Ramos (cell line): ENCODE measurements around the gene CELF4.

Source experiments
- in situ Hi-C: fragments of 300-500 bp; cut with MboI; formaldehyde crosslinking; loops from one replicate; pipeline ENCODE4 v1.14.3; 2022; ENCODE audit warnings: low sequenced_read_pairs; ENCODE audit not compliant: unreplicated experiment

The CELF4 gene

DNA sequence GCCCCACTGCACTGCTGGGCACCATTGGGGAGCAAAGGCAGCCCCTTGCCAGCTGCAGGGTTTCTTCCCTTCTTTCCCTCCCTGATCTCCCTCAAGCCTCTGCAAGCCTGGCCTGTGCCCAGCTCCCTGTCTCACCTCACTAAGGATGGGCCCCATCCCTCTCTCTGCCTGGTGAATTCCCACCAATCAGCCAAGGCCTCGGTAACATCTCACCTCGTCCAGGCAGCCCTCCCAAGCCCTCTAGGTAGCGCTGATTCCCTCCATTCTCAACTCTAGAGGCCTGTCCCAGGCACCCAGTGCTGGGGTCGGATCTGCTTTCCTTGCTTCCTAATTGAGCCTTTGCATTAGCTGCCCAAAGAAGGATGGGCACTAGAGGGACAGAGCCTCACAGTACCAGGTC is 63.0 kb downstream of the CELF4 start:
- in situ Hi-C loops, result no loop called here

GRCh38 chr18:37502036-37502435 is 63.6 kb downstream of the CELF4 start:
- in situ Hi-C loops, result no loop called here

DNA sequence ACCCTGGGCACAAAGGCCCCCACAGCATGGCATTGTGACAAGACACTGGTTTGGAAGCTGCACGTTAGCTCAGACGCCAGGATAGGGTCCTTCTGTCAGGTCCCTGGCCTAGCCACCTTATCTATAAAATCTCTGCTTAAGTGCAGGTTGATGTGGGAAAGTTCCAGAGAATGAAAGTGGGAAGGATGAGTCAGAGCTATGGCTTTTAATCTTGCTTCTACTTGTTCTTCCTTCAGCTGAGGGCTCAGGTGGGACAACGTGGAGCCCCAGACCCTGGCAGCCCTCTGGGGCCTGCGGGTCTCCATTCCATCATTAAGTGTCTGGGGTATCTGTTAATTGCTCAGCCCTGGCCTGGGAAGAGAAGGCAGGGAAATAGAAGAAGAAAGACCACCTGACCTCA is 64.5 kb downstream of the CELF4 start:
- in situ Hi-C loops, result no loop called here

GRCh38 chr18:37499913-37500312 is 65.7 kb downstream of the CELF4 start:
- in situ Hi-C loops, result no loop called here

DNA sequence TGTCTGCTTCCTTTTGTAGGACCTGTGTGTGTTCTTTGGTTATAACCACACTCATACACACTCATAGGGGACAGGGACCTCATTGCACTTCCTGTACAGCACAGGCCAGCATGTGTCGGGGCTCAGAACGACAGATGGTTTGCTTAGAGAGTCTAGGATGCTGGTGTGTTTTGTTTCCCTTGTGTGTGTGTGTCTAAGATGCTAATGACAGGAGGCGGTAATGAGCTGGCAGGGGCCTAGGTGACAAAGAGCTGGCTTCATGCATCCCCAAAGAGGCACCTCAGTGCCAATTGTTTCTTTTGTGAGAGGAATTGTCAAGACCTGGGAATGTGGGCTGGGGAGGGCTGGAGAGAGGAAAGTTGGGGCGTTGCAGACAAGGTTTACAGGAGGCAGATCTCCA is 66.6 kb downstream of the CELF4 start:
- in situ Hi-C loops, result no loop called here

DNA sequence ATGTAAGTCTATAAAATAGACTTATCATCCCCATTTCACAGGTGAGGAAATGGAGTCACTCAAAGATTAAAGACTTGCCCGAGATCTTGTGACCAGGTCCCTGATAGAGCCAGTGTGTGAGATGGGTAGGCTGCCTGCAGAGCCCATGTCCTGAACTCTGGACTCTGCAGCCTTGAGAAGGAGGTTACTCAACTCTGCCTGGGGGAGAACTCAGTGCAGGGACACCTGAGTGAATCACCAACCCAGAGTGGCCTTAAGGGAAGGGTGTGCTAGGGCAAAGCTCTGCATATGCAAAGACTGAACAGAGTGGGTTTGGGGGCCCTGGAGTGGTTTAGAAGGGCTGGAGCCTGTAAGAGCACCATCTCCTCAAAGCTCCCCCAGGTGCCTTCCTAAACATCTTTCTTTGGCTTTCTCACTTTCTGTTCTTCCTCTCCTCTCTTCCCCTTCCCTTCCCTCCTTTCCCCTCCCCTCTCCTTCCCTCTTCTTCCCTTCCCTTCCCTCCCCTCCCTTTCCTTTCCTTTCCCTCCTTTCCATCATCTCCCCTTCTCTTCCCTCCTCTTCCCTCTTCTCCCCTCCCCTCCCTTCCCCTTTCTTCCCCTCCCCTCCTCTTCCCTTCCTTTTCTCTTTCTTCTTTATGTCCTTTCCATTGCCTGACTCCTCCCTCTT is 67.6 kb downstream of the CELF4 start:
- in situ Hi-C loops, result no loop called here

- in situ Hi-C loops, result no loop called here
Observed at GRCh38 chr18:37496568-37496967, 69.0 kb downstream of the CELF4 start.

GRCh38 chr18:37495354-37495753 is 70.2 kb downstream of the CELF4 start:
- in situ Hi-C loops, result no loop called here

DNA sequence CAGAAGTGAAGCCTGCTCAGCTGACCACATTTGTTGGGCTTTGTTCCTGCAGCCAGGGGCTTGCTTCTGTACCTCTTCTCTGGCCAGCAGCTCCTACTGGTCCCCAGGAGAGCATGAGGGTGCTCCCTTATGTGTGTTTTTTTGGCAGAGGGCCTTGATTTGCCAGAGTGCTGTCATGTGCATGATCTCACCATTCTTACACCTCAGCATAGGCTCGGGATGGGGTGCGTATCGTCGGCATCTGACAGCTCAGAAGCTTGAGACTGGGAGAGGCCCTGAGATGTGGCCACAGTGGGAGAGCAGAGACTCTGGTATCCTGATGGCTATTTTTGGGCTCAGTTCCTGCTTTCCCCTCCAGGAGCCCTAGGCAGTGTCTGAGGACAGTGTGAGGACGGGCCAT is 71.2 kb downstream of the CELF4 start:
- in situ Hi-C loops, result no loop called here

- in situ Hi-C loops, result no loop called here
Observed at GRCh38 chr18:37493352-37493935, 72.2 kb downstream of the CELF4 start.

GRCh38 chr18:37492952-37493351 is 72.6 kb downstream of the CELF4 start:
- in situ Hi-C loops, result no loop called here

- in situ Hi-C loops, result no loop called here
Observed at GRCh38 chr18:37491526-37491925, 74.1 kb downstream of the CELF4 start.

DNA sequence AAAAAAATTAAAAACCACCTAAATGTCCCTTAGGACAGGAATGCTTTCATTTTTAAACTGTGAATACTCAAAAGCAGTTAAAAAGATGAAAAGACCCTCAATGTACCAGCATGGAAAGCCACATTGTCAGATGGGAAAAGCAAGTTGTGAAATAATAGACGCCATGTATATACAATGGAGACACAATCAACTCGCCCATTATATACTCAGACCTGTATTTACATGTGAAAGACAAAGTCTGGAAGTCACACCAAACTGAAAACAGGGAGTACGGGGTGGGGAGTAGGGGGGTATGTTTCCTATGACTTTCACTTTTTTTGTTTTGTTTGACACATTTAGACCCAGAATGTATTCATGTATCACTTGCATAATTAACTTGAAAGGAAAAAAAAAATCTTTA is 75.6 kb downstream of the CELF4 start:
- in situ Hi-C loops, result loop anchor here (10.0 kb wide), 1 partner anchor 55 kb away; no protein-coding TSS in a partner anchor

DNA sequence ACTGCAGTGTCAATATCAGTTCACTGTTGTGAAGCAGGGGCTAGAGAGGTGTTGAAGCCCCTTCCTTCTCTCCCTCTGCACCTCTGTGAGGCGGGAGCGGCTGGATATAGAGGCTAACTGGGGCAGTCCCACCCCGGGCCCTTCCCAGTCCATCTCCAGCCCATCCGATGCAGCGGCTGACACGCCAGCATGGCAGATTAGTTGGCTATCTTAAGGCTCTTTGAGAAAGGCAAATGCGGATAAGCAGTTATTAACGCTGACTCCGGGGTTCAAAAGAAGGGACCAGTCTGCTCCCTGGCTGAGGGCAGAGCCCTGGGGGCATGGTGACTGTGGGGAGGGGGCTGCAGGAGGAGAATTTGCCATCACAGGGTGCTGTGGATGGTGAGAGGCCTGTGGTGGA is 76.6 kb downstream of the CELF4 start:
- in situ Hi-C loops, result loop anchor here (10.0 kb wide), 1 partner anchor 56 kb away; no protein-coding TSS in a partner anchor

DNA sequence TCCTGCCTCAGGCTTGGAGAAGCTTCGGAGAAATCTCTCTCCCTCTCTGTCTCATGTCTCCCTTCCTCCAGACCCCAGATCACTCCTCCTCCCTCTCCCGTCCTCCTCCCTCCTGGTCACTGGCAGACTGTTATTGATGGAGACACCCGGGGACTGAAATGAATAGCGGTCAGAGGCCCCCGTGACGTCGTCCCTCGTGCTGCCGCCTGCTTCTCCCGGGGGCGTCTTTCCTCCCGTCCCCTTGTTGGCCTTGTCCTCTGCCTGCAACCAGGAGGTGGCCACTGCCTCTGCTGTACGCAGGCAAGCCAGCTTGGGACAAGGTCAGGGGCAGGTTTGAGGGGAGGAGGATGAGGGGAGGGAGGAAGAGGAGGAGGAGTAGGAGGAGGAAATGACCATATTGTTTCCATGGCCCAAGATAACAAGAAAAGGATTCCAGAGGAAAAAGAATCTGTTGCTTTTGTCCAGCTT is 78.2 kb downstream of the CELF4 start:
- in situ Hi-C loops, result loop anchor here (10.0 kb wide), 1 partner anchor 57 kb away; no protein-coding TSS in a partner anchor

DNA sequence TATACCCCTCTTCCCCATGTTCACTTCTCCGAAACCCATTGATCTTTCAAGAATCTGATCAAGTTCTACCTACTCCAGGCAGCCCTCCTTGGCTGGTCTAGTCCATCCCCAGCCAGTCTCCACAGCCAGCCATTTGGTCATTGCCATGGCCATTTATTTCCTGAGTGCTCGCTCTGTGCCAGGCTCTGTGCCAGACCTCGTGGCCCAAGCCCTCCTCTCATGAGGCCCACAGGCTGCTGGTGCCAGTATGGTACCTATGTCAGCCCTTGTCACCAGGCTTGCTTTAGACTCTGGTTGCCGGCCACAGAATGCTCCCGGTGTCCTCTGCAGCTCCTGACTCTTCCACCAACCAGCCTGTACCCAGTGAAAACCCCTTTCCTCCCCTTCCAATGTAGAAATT is 78.8 kb downstream of the CELF4 start:
- in situ Hi-C loops, result loop anchor here (10.0 kb wide), 1 partner anchor 58 kb away; no protein-coding TSS in a partner anchor

DNA sequence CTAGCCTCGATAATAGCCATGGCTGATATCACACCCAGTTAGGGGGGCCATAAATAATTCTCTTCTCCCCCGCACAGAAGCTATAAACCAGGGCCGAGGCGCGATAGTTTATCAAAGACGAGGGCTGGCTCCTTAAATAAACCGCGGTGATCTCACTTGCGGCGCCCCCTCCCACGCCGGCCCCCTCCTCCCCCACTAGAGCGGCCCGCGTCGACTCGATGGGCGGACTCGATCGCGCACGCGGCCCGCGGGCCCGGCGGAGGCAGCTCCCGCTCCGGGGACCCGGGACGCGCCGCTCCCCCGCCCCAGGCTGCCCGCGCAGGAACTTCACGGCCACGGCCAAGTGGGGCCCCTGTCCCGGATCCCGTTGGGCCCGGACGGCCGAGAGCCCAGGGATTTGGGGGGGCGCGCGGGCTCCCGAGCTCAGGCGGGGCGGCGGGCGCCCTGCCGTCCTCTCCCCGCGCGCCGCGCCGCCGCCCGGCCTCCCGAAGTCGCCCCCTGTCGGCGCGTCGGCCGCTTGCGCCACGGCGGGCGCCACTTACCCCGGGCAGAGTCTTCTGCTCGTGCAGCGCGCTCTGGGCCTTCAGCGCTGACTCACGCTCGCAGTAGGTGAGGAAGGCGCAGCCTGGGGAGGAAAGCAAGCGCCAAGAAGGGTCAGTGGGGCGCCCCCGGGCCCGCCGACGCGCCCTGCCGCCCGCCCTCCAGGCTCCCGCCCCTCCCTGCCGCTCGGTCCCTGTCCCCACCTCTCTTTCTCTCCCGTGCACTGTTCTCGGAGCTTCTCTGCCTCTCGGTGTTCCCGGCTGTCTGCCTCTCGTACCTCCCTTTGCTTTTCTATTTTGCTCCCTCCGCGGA is 80.4 kb downstream of the CELF4 start:
- in situ Hi-C loops, result loop anchor here (10.0 kb wide), 1 partner anchor 60 kb away; no protein-coding TSS in a partner anchor

DNA sequence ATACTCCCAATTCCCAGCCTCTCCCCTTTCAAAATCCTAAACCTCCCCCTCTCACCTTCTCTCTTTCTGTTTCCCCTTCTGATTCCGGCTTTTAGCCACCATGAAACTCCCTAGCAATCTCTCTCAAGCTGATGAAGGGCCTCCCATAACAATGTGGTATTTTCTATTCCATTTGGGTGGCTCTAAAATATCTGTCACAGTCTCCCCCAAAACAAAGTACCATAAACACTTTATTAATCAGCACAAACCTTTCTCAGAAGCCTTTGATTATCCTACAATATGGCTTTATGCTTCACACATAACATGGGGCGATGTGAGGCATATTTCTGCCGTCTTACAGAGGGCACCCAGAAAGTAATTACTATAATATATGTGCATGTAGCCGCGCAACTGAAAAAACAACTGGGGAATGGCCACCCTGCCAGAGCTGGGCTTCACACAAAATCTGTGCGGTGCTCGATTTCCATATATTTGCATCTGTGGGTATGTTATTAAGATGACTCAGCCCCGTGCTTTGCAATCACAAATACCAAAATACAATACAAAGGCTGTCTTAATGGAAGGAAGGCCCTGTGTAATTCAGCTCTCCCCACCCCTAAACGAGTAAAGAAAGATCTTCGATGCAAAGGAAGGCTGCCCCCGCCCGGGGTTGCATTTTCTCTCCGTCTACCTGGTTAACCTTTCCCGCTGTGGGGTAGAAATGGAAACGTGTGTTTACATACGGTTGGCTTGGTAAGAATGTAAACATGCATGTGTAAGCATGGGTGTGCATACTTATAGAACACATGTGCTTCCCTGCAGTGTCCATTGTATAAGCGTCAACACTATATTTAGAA is 81.4 kb downstream of the CELF4 start:
- in situ Hi-C loops, result loop anchor here (10.0 kb wide), 1 partner anchor 61 kb away; no protein-coding TSS in a partner anchor

GRCh38 chr18:37483221-37483971 is 82.2 kb downstream of the CELF4 start:
- in situ Hi-C loops, result loop anchor here (10.0 kb wide), 1 partner anchor 61 kb away; no protein-coding TSS in a partner anchor
